ENCODE measurements around the gene FAAH.

- TF ChIP-seq CTCF (conservative IDR thresholded peaks at IDR 0.05; ENCODE audit: low read depth, low read length) = no peak
- TF ChIP-seq EZH2 (IDR thresholded peaks at IDR 0.05; ENCODE audit: low read length, unreplicated experiment) = no peak
Observed at GRCh38 chr1:46405197-46405555, 11.1 kb downstream of the FAAH start.
